ENCODE results near the gene GPX3. TPM values are rescaled to one million over a fixed set of nuclear protein-coding genes. Genes with fewer than 3 reads are reported as not detected.
A peak's percentile ranks its signal among the peaks of the same experiment; 100 is the strongest.

Gene GPX3
- total and polyA plus RNA-seq, 2 of the 13 experiments (the other 11 are each of a cell fraction or from before 2014, with no cell fraction given), result 33.8 to 1,892 TPM

DNA sequence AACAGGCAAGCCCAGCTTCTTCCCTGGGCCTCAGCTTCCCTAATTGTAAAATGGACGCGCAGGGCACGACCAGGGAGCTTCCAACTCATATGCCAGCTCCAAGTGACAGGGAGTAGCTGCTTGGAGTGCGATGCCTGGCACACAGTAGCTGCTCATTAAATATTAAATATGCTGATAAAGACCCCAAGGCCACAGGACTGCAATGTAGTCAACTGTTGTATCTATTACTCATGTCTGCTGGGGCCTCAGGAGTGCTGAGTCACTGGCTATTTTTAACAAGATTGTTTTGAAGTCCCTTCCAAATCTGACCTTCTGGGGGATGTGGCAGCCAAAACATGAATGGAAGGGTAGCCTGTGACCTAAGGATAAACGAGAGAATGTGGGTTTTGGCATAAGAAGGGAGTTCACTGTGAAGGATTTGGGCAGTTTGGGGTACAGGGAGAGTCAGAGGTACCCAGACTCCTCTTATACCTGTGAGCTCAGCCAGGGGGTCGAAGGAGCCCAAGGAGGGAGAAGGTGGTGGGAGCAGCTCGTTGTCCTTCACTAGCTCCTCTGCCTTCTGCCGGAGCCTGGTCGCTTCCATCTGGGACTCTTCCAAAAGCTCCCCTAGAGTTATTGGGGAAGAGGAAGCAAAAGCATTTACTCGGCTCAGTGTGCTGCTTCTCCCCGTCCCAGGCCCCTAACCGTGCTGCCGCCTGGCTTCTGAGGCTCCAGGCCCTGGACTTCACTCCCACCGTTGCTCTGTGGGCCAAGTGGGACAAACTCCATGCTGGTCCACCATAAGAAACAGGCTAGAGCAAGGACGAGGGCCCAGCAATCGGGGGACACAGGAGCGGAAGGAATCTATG is 43.0 kb downstream of the GPX3 start:
- ATAC-seq (no peak; the same call in 2 of the 3 replicates), FAIRE-seq (no peak)
- TF ChIP-seq MAFK (conservative IDR thresholded peaks at IDR 0.05 in 1 of 2, IDR thresholded peaks at IDR 0.05 in 1 of 2; ENCODE audit: low read length in 2 of 2), result peak; percentile 10 to 23; a peak in 1 of 4 replicates
- TF ChIP-seq, protein P1, sequence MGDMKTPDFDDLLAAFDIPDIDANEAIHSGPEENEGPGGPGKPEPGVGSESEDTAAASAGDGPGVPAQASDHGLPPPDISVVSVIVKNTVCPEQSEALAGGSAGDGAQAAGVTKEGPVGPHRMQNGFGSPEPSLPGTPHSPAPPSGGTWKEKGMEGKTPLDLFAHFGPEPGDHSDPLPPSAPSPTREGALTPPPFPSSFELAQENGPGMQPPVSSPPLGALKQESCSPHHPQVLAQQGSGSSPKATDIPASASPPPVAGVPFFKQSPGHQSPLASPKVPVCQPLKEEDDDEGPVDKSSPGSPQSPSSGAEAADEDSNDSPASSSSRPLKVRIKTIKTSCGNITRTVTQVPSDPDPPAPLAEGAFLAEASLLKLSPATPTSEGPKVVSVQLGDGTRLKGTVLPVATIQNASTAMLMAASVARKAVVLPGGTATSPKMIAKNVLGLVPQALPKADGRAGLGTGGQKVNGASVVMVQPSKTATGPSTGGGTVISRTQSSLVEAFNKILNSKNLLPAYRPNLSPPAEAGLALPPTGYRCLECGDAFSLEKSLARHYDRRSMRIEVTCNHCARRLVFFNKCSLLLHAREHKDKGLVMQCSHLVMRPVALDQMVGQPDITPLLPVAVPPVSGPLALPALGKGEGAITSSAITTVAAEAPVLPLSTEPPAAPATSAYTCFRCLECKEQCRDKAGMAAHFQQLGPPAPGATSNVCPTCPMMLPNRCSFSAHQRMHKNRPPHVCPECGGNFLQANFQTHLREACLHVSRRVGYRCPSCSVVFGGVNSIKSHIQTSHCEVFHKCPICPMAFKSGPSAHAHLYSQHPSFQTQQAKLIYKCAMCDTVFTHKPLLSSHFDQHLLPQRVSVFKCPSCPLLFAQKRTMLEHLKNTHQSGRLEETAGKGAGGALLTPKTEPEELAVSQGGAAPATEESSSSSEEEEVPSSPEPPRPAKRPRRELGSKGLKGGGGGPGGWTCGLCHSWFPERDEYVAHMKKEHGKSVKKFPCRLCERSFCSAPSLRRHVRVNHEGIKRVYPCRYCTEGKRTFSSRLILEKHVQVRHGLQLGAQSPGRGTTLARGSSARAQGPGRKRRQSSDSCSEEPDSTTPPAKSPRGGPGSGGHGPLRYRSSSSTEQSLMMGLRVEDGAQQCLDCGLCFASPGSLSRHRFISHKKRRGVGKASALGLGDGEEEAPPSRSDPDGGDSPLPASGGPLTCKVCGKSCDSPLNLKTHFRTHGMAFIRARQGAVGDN (CRISPR knock-in tag; IDR thresholded peaks at IDR 0.05), result peak; percentile 9; the same call in 1 of the 2 replicates
- TF ChIP-seq NR2F2 (IDR thresholded peaks at IDR 0.05; ENCODE audit: borderline replicate concordance, low read depth), result no peak
- TF ChIP-seq, protein P2, sequence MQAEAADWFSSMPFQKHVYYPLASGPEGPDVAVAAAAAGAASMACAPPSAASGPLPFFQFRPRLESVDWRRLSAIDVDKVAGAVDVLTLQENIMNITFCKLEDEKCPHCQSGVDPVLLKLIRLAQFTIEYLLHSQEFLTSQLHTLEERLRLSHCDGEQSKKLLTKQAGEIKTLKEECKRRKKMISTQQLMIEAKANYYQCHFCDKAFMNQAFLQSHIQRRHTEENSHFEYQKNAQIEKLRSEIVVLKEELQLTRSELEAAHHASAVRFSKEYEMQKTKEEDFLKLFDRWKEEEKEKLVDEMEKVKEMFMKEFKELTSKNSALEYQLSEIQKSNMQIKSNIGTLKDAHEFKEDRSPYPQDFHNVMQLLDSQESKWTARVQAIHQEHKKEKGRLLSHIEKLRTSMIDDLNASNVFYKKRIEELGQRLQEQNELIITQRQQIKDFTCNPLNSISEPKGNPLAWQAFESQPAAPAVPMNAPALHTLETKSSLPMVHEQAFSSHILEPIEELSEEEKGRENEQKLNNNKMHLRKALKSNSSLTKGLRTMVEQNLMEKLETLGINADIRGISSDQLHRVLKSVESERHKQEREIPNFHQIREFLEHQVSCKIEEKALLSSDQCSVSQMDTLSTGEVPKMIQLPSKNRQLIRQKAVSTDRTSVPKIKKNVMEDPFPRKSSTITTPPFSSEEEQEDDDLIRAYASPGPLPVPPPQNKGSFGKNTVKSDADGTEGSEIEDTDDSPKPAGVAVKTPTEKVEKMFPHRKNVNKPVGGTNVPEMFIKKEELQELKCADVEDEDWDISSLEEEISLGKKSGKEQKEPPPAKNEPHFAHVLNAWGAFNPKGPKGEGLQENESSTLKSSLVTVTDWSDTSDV (CRISPR knock-in tag; IDR thresholded peaks at IDR 0.05), result no peak
- TF ChIP-seq ZNF558 (CRISPR knock-in tag; IDR thresholded peaks at IDR 0.05; ENCODE audit: borderline replicate concordance), result no peak
- TF ChIP-seq, protein P3, sequence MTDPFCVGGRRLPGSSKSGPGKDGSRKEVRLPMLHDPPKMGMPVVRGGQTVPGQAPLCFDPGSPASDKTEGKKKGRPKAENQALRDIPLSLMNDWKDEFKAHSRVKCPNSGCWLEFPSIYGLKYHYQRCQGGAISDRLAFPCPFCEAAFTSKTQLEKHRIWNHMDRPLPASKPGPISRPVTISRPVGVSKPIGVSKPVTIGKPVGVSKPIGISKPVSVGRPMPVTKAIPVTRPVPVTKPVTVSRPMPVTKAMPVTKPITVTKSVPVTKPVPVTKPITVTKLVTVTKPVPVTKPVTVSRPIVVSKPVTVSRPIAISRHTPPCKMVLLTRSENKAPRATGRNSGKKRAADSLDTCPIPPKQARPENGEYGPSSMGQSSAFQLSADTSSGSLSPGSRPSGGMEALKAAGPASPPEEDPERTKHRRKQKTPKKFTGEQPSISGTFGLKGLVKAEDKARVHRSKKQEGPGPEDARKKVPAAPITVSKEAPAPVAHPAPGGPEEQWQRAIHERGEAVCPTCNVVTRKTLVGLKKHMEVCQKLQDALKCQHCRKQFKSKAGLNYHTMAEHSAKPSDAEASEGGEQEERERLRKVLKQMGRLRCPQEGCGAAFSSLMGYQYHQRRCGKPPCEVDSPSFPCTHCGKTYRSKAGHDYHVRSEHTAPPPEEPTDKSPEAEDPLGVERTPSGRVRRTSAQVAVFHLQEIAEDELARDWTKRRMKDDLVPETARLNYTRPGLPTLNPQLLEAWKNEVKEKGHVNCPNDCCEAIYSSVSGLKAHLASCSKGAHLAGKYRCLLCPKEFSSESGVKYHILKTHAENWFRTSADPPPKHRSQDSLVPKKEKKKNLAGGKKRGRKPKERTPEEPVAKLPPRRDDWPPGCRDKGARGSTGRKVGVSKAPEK (CRISPR knock-in tag; IDR thresholded peaks at IDR 0.05; ENCODE audit: borderline replicate concordance), result no peak
- TF ChIP-seq, protein P4, sequence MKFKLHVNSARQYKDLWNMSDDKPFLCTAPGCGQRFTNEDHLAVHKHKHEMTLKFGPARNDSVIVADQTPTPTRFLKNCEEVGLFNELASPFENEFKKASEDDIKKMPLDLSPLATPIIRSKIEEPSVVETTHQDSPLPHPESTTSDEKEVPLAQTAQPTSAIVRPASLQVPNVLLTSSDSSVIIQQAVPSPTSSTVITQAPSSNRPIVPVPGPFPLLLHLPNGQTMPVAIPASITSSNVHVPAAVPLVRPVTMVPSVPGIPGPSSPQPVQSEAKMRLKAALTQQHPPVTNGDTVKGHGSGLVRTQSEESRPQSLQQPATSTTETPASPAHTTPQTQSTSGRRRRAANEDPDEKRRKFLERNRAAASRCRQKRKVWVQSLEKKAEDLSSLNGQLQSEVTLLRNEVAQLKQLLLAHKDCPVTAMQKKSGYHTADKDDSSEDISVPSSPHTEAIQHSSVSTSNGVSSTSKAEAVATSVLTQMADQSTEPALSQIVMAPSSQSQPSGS (CRISPR knock-in tag; IDR thresholded peaks at IDR 0.05), result no peak
- TF ChIP-seq MXI1 (IDR thresholded peaks at IDR 0.05; ENCODE audit: borderline replicate concordance, low read depth, low read length), result no peak
- no peak for TF ChIP-seq NR3C1 (CRISPR knock-in tag; IDR thresholded peaks at IDR 0.05)
- no peak for TF ChIP-seq ARID2 (CRISPR knock-in tag; IDR thresholded peaks at IDR 0.05; ENCODE audit: borderline replicate concordance)

More for the DNA sequence above, 43.0 kb downstream of the GPX3 start:
- CTCF ChIA-PET (ENCODE audit: low intra/inter-chr PET ratio, low total read pairs), result no interaction called here
- peak overlapping the region; percentile 12 for H3K27ac ChIP-seq (ENCODE audit: extremely low read length, insufficient read depth, low read length)
- H2AFZ ChIP-seq (ENCODE audit: low read length), result no peak overlapping the region
- H3K9ac ChIP-seq (ENCODE audit: insufficient read depth, low read depth, low read length), result no peak overlapping the region
- H3K4me1 ChIP-seq (ENCODE audit: insufficient read depth, low read length), result peaks cover 20% of the 10 kb centered on the region
- H3K4me3 ChIP-seq (replicated peaks in 1 of 3; ENCODE audit: insufficient read depth in 1 of 3, low read depth in 2 of 3, low read length in 3 of 3), result no peak overlapping the region
- no peak overlapping the region for H3K4me2 ChIP-seq (ENCODE audit: low read depth, low read length)
- no peaks in the 10 kb centered on the region for H3K27me3 ChIP-seq (ENCODE audit: control insufficient read depth in 1 of 2, insufficient read depth in 2 of 2, low read length in 2 of 2)
- intact Hi-C loops (cut with micrococcal nuclease; ENCODE audit: unreplicated experiment), result no loop called here
- BruUV-seq (replicated peaks), result no TSS peak
- peaks cover 44% of the 10 kb centered on the region; the same call in 1 of the 2 replicates for H4K20me1 ChIP-seq (ENCODE audit: insufficient read depth, low read length)
- peak; percentile 12 for DNase-seq (ENCODE audit: low spot score)
- peaks cover 44 to 77% of the 10 kb centered on the region in 2 experiments for H3K36me3 ChIP-seq (replicated peaks in 1 of 2; ENCODE audit: control insufficient read depth in 1 of 2, insufficient read depth in 2 of 2, low read length in 2 of 2)
- in situ Hi-C loops (cut with HindIII; ENCODE audit: extremely low pct_ligation_motif_present, low pct_unique_long_range_greater_than_20kb), result no loop called here
- peaks cover 39% of the 10 kb centered on the region for H3K79me2 ChIP-seq (ENCODE audit: insufficient read depth, low read length)
- POLR2A ChIA-PET, result interaction anchor here (1.3 kb wide), 1 partner anchor 18 kb away, joined by 4 read pairs; no protein-coding TSS in a partner anchor
- no peaks in the 10 kb centered on the region for H3K9me3 ChIP-seq (ENCODE audit: low read length)
- WGBS (ENCODE audit: low lambda C conversion rate), result 88% methylated on average over 16 of the region's 17 CpGs
